OCI-LY7 (cell line): ENCODE data around the gene ABHD11.

Experiments used
- EZH2phosphoT487 ChIP-seq: fragments of 200-600 bp; sonication (generic); IDR thresholded peaks from 2 replicates; pipeline ENCODE4 v1.6.1; 2018; ENCODE audit warnings: low read depth, borderline replicate concordance, mild to moderate bottlenecking, mixed run types, antibody characterized with exemption, low read length, moderate library complexity, mixed read lengths
- TF ChIP-seq, protein P1 (sequence below): fragments of 200-600 bp; sonication (generic); conservative IDR thresholded peaks from 2 replicates; pipeline ENCODE4 v1.5.1; 2014; ENCODE audit warnings: mild to moderate bottlenecking, antibody characterized with exemption, low read length, moderate library complexity, mixed read lengths

DNA sequence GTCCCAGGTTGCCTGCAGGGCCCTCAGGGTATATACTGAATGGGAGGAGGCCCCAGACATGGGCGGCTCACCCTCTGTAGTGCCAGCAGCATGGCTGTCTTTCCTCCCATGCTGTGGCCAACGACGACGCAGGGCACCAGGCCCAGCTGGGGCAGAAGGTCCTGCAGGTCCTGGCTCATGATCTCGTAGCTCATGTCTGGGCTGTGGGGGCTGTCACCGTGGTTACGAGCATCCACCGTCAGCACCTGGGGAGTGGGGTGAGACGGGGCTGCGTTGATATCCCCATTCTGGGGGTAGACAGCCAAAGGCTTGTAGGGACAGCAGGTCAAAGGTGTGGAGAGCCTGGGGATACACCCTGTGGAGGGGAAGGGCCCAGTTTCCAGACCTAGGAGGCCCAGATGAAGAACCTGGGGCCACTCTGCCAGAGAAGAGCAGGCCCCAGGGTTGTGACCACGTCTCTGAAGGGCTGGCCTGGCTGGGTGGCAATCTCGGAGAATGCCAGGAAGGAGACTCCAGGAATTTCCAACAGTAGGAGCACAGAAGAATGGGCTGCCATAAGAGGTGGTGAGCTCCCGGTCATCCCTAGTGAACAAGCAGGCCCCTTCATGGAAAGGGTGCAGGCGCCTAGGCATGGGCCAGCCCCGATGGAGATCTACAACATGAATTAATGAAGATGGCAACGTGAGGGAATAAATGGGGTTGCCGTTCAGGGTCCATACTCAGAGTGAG, 947 bp downstream of the ABHD11 start:
- TF ChIP-seq, protein P1, sequence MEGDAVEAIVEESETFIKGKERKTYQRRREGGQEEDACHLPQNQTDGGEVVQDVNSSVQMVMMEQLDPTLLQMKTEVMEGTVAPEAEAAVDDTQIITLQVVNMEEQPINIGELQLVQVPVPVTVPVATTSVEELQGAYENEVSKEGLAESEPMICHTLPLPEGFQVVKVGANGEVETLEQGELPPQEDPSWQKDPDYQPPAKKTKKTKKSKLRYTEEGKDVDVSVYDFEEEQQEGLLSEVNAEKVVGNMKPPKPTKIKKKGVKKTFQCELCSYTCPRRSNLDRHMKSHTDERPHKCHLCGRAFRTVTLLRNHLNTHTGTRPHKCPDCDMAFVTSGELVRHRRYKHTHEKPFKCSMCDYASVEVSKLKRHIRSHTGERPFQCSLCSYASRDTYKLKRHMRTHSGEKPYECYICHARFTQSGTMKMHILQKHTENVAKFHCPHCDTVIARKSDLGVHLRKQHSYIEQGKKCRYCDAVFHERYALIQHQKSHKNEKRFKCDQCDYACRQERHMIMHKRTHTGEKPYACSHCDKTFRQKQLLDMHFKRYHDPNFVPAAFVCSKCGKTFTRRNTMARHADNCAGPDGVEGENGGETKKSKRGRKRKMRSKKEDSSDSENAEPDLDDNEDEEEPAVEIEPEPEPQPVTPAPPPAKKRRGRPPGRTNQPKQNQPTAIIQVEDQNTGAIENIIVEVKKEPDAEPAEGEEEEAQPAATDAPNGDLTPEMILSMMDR = no peak
- TF ChIP-seq EZH2phosphoT487 = no peak
